Measurements from ENCODE around the gene C19orf25.
"Not testable (repeated sequence)": the region's sequence is repeated elsewhere in the genome, so short reads cannot be mapped to it uniquely, and the experiment has no call there.

The C19orf25 gene

GRCh38 chr19:1445932-1446712, 32.9 kb downstream of the C19orf25 start:
- FAIRE-seq = no peak

GRCh38 chr19:1445185-1445931, 33.7 kb downstream of the C19orf25 start:
- no peak for FAIRE-seq

GRCh38 chr19:1441677-1442438, 37.2 kb downstream of the C19orf25 start:
- FAIRE-seq = no peak

- FAIRE-seq = no peak
Measured at GRCh38 chr19:1441022-1441426, 38.0 kb downstream of the C19orf25 start.

GRCh38 chr19:1440418-1440801, 38.6 kb downstream of the C19orf25 start:
- FAIRE-seq = no peak

- not testable (repeated sequence) for FAIRE-seq
Measured at GRCh38 chr19:1439525-1440417, 39.2 kb downstream of the C19orf25 start.

- FAIRE-seq = no peak
Measured at GRCh38 chr19:1438933-1439354, 40.1 kb downstream of the C19orf25 start.

- peak; percentile 74 for FAIRE-seq
Measured at GRCh38 chr19:1438035-1438932, 40.7 kb downstream of the C19orf25 start, which contains the start of gene RPS15. TSS of gene RPS15 (plus strand) at chr19:1438396. CDS start at chr19:1438426, 30 bp downstream.

- FAIRE-seq = no peak
Measured at GRCh38 chr19:1437609-1438008, 41.4 kb downstream of the C19orf25 start.

- FAIRE-seq = no peak
Measured at GRCh38 chr19:1435378-1435989, 43.5 kb downstream of the C19orf25 start.

GRCh38 chr19:1434577-1435060, 44.4 kb downstream of the C19orf25 start:
- no peak for FAIRE-seq

GRCh38 chr19:1434040-1434366, 45.0 kb downstream of the C19orf25 start:
- FAIRE-seq = no peak

- no peak for FAIRE-seq
Measured at GRCh38 chr19:1433119-1434039, 45.6 kb downstream of the C19orf25 start.

- FAIRE-seq = no peak
Measured at GRCh38 chr19:1432507-1432887, 46.5 kb downstream of the C19orf25 start.

GRCh38 chr19:1431759-1432506, 47.1 kb downstream of the C19orf25 start:
- FAIRE-seq = no peak

GRCh38 chr19:1430246-1430645, 48.8 kb downstream of the C19orf25 start:
- FAIRE-seq = no peak

- no peak for FAIRE-seq
Measured at GRCh38 chr19:1429750-1430149, 49.3 kb downstream of the C19orf25 start.

- FAIRE-seq = no peak
Measured at GRCh38 chr19:1428738-1429391, 50.1 kb downstream of the C19orf25 start.
